ENCODE measurements around the gene DXO.
"Not testable (repeated sequence)": the region's sequence is repeated elsewhere in the genome, so short reads cannot be mapped to it uniquely, and the experiment has no call there.

The DXO gene

DNA sequence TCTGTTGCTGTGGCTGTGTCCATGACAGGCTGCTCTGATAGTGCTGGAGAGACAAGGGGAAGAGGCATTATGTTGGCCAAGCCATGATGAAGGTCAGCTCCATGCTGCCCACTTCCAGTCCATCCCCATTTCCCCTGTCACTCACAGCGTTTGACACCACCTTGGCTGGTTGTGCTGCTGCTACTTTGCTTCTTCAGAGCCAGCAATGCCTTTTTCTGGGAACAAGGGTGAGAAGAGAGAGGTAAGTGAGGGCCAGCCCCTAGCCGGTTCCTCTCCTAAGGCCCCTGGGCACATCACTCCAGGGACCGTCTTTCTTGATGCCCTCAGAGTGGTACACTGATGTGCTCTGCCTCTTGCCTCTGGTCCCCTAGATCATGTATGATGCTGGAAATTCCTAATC, 15.1 kb downstream of the DXO start:
- no peak for DNase-seq

DNA sequence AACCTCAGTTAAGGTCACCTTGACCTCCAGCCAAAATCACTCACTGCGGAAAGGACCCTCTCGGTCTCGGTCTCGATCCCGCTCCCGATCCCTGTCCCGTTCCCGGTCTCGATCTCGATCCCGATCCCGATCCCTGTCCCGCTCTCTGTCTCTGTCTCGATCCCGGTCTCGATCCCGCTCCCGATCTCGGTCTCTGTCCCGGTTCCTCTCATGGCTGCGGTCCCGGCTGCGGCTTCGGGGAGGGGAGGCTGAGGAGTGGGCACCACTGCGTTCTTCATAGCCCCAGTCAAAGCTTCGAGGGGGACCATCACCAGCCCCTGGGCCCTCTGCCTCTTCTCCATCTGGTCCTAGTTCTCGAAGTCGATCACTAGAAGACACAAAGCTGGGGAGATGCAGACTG, 17.4 kb downstream of the DXO start:
- no peak for DNase-seq

DNA sequence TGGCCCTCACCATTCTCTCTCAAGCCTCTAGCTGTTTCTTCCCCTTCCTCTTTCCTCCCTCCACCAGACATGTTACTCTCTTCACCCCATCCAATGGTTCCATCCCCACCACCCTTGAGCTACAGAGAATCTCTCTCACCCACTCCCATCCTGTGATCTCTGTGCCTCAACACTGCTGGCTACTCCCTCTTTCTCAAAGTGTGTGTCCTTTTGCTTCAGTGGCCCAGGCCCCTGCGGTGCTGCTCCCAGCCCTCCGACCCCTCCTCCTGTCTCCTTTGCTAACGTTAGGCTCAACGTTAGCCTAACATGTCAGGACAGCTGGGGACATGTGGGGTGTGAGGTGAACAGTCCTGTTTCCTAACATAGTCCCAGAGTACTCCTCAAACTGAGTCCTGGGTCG, 19.0 kb downstream of the DXO start:
- DNase-seq: no peak

DNA sequence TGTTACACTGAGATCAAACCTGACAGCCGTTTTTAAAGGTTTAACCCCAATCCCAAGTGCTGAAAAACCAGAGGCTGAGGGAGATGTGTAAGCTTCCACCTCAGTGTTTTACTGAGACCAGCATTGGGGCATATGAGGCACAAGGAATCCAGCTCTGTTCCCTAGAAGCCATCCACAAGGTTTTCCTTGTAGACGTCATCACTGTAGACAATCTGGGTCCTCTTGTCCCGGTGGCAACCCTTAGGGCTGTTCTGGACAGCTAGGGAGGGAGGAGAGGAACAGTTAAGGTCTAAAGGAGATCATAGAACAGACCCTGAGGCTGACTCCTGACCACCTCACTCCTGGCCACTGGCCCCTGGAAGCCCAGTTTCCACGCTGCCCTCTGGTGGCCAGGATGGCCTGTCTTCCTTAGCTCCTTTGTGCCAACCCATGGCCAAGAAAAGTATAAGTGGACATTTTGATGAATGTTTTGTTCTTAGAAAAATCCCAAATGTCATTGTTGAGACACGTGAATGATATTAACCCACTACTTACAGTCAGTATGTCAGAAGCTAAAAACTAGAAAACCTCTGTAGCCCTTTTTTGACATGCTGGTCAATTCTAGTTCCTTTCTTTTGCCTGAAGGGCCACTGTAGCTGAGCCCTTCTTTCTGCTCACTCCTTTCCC, 19.7 kb downstream of the DXO start:
- peak; percentile 67 to 91 for DNase-seq

DNA sequence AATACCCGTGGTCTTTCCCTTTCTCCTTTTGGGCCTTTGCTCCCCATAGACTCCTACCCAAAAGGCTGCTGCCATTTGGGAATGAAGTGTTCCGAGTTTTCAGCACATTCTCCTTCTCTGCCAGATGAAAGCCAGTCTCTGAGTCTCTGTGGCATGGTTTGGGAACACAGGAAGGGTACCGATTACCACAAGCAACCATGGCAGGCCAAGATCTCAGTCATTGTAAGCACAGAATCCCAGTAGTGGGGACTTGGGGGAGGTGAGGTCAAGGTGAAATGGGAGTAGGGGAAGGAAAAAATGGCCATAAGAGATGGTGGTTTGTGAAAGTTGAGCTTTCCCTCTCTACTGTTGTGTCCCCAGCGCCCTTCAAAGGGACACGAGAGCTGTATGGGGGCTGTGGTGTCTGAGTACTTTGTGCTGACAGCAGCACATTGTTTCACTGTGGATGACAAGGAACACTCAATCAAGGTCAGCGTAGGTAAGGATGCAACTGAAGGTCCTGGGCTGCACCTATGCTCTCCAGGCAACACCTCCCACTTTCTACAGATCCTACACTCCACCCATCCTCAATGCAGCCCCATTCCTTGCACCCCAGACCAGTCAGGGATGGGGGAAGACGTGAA, 21.9 kb downstream of the DXO start:
- DNase-seq: no peak

DNA sequence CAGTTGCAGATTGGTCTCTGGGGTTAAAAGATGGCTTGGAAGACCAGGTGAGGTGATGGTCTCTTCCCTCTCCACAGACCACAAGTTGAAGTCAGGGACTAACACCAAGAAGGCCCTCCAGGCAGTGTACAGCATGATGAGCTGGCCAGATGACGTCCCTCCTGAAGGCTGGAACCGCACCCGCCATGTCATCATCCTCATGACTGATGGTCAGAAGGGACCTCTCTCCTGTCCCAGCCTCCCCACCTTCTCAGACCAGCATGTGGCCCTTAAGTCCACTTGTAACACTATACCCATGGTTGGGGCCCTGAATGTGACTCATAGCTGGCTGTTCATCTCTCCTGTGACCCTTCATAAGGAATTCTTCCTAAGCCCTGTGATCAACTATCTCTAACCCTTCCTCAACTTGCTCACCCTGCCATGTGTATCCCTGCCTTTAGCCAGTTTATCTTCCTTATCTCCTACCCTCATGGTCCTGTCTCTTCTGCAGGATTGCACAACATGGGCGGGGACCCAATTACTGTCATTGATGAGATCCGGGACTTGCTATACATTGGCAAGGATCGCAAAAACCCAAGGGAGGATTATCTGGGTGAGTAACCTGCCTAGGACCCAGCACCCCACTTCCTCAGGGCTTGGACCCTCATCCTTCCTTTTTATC, 23.1 kb downstream of the DXO start:
- DNase-seq: peak; percentile 57 to 58

DNA sequence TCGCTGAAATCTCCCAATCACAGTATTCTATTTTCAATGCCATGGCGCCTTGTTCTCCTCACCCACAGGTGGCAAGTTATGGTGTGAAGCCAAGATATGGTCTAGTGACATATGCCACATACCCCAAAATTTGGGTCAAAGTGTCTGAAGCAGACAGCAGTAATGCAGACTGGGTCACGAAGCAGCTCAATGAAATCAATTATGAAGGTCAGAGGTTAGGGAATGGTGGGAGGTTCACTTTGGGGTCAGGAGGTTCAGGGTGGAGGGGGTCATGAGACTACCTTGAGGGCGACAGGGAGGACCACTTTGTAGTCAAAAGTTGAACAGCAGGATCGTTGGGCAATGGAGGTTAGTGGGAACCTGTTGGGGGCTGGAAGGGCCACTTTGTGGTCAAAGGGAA, 23.6 kb downstream of the DXO start:
- no peak for DNase-seq

DNA sequence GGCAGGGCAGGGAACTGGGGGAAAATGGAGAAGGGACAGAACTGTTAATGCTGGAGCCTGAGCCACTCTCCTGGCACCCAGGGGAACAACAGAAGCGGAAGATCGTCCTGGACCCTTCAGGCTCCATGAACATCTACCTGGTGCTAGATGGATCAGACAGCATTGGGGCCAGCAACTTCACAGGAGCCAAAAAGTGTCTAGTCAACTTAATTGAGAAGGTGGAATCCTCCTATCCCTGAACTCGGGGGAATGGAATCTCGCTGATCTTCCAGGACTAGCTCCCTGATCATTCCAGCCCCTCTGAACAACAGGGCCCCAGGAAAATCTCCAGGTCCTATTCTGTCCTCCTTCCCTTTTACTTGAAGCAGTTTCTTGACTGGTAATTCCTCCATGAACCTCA, 24.1 kb downstream of the DXO start:
- DNase-seq: no peak

DNA sequence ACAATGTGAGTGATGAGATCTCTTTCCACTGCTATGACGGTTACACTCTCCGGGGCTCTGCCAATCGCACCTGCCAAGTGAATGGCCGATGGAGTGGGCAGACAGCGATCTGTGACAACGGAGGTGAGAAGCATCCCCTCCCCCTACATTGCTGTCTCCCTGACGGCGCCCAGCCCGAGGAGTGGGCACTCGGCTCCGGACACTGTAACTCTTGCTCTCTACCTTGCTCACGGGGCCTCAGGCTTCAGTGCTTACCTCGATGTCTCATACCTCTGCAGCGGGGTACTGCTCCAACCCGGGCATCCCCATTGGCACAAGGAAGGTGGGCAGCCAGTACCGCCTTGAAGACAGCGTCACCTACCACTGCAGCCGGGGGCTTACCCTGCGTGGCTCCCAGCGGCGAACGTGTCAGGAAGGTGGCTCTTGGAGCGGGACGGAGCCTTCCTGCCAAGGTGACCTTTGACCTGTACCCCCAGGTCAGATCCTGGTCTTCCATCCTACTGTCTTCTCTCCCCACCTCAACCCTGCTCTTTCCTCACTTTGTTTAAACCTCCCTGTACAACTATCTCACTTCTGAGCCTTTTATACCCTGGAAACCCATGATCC, 24.8 kb downstream of the DXO start:
- no peak for DNase-seq

DNA sequence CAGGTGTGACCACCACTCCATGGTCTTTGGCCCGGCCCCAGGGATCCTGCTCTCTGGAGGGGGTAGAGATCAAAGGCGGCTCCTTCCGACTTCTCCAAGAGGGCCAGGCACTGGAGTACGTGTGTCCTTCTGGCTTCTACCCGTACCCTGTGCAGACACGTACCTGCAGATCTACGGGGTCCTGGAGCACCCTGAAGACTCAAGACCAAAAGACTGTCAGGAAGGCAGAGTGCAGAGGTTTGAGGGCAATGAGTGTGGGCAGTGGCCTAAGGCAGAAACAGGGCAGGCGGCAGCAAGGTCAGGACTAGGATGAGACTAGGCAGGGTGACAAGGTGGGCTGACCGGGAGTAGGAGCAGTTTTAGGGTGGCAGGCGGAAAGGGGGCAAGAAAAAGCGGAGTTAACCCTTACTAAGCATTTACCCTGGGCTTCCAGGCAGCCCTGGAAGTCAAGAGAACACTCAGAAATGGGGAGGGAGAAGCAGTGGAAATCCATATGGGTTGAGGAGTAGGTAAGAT, 25.5 kb downstream of the DXO start:
- DNase-seq: no peak

DNA sequence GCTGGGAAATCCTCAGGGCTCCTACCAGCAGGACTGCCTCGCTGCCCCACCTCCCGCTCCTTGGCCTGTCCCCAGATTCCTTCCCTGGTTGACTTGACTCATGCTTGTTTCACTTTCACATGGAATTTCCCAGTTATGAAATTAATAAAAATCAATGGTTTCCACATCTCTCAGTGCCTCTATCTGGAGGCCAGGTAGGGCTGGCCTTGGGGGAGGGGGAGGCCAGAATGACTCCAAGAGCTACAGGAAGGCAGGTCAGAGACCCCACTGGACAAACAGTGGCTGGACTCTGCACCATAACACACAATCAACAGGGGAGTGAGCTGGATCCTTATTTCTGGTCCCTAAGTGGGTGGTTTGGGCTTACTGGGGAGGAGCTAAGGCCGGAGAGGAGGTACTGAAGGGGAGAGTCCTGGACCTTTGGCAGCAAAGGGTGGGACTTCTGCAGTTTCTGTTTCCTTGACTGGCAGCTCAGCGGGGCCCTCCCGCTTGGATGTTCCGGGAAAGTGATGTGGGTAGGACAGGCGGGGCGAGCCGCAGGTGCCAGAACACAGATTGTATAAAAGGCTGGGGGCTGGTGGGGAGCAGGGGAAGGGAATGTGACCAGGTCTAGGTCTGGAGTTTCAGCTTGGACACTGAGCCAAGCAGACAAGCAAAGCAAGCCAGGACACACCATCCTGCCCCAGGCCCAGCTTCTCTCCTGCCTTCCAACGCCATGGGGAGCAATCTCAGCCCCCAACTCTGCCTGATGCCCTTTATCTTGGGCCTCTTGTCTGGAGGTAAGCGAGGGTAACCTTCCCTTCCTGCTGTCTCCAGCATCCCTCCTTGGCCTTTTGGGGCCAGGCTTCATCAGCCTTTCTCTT, 26.2 kb downstream of the DXO start, which contains the start of gene CFB:
Gene CFB, plus strand, starts transcription at position 589 of the 863 bp plus-strand sequence. Its CDS starts 127 bp downstream, at position 716.
- peak; percentile 88 to 90 for DNase-seq

DNA sequence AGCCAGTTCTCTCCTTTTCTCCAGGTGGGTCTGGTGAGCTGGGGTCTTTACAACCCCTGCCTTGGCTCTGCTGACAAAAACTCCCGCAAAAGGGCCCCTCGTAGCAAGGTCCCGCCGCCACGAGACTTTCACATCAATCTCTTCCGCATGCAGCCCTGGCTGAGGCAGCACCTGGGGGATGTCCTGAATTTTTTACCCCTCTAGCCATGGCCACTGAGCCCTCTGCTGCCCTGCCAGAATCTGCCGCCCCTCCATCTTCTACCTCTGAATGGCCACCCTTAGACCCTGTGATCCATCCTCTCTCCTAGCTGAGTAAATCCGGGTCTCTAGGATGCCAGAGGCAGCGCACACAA, 26.8 kb downstream of the DXO start:
- no peak for DNase-seq

DNA sequence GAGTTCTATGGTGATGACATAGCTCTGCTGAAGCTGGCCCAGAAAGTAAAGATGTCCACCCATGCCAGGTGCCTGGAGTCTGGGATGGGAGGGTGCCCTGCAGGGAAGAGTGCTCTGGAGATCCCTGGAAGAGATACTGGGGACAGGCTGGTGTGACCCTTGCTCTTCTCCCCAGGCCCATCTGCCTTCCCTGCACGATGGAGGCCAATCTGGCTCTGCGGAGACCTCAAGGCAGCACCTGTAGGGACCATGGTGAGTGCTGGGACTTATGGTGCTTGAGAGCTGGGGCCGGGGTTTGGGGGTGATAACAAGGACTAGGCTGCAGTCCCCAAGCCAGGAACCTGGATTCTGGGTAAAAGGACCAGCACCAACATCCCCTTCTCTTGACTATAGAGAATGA, 28.2 kb downstream of the DXO start:
- DNase-seq: no peak

DNA sequence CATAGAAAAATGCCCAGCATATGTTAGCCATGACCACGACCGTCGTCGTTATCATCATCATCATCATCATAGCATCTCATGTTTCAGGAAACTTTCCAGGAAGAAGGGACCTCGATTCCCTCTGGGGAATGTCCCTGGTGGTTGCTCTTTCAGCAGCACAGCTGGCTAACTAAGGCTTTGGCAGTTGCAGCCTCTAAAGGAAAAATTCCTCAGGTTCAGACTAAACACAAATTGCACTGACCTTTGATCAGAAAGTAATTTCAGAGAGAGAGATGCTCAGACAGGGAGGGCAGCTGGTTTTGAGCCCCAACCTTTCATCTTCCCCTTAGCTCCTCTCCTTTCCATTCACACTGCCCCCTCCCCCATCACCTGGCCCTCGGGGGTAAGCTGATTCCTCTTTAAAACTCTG, 31.7 kb downstream of the DXO start:
- DNase-seq: peak in 1 of 2 donors; percentile 13

DNA sequence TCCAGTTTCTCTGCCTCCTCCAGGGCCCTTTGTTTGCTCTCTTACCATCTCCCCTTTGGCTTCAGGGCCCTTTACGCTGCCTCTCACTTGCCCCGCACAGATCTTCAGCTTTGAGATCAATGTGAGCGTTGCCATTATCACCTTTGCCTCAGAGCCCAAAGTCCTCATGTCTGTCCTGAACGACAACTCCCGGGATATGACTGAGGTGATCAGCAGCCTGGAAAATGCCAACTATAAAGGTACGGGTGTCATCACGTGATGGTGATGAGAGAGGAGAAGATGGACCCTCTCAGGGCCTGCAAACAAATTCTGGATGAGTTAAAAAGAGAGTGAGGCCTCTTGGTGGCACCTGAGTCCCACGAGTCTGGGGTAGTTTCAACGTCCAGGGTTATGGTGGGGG, 36.1 kb downstream of the DXO start:
- no peak for DNase-seq

DNA sequence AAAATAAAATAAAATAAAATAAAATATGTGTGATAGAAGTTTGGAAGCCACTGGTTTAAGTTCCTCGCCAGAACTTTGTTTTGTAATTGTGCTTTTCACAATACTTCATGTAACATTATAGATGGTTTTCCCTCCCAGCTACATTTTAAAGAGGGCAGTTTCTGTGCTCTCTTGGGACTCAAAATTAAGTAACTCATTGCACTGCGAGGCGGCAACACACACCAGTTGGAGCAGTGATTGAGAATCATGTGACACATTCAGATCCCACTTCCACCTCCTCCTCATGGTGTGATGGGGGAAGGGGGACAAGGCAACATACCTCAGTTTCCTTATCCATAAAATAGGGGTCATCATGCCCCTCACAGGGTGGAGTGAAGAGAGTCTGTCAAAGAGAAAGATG, 36.9 kb downstream of the DXO start:
- DNase-seq: peak; percentile 31 to 56

DNA sequence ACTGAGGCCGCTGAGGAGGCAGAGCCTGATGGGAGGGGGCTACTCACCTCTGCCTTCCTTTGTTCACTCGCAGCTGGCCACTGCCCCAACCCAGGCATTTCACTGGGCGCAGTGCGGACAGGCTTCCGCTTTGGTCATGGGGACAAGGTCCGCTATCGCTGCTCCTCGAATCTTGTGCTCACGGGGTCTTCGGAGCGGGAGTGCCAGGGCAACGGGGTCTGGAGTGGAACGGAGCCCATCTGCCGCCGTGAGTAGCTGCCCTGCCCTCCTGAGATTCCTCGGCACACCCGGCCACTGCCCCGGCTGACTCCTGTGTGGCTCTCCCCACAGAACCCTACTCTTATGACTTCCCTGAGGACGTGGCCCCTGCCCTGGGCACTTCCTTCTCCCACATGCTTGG, 38.4 kb downstream of the DXO start:
- no peak for DNase-seq

DNA sequence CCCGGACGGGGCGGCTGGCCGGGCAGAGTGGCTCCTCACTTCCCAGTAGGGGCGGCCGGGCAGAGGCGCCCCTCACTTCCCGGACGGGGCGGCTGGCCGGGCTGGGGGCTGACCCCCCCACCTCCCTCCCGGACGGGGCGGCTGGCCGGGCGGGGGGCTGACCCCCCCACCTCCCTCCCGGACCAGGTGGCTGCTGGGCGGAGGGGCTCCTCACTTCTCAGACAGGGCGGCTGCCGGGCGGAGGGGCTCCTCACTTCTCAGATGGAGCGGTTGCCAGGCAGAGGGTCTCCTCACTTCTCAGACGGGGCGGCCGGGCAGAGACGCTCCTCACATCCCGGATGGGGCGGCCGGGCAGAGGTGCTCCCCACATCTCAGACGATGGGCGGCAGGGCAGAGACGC, 39.8 kb downstream of the DXO start:
- DNase-seq: not testable (repeated sequence)

DNA sequence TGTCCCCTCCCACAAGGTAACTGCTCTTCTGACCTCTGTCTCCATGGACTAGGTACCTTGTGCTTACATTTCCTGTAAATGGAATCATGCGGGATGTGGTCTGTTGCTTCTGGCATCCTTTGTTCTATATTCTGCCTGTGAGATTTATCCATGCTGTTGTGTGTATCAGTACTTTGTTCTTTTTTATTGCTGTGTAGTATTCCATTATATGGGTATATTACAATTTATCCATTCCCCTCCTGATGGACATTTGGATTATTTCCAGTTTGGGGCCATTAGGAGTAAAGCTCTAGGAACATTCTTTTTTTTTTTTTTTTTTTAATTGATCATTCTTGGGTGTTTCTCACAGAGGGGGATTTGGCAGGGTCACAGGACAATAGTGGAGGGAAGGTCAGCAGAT, 41.0 kb downstream of the DXO start:
- no peak for DNase-seq

DNA sequence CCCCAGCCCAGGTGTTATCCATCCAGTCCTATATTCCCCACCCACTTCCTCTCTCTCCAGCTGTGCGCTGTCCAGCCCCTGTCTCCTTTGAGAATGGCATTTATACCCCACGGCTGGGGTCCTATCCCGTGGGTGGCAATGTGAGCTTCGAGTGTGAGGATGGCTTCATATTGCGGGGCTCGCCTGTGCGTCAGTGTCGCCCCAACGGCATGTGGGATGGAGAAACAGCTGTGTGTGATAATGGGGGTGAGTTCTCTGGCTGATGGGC, 43.3 kb downstream of the DXO start:
- no peak for DNase-seq

DNA sequence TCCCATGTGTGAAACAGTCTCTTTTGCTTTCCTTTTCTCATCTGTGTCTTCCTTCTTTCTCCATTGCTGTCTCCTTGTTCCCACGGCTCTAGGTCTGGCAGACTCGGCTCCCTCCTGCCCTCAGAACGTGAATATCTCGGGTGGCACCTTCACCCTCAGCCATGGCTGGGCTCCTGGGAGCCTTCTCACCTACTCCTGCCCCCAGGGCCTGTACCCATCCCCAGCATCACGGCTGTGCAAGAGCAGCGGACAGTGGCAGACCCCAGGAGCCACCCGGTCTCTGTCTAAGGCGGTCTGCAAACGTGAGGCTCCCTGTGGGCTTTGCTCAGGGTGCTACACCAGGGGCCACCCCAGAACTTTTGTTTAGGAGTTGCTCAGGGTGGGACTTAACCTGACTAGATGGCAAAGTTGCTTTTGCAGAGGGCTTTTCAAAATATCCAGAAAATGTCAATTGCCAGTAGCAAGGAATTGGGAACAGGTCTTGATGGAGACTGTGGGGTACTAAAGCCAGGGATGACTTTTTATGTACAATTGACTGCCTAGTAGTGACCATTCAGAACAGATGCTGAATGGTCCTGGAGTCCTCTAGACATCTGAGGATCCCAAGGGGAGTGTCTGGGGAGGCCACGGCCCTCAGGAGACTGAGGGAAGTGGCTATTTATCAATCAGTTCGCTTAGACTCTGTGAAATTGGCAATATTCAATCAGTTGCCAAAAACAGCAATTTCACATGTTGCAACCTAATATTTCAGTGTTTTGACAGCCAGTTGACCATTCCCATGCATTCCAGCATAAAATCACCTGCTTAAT, 43.9 kb downstream of the DXO start:
- no peak for DNase-seq

DNA sequence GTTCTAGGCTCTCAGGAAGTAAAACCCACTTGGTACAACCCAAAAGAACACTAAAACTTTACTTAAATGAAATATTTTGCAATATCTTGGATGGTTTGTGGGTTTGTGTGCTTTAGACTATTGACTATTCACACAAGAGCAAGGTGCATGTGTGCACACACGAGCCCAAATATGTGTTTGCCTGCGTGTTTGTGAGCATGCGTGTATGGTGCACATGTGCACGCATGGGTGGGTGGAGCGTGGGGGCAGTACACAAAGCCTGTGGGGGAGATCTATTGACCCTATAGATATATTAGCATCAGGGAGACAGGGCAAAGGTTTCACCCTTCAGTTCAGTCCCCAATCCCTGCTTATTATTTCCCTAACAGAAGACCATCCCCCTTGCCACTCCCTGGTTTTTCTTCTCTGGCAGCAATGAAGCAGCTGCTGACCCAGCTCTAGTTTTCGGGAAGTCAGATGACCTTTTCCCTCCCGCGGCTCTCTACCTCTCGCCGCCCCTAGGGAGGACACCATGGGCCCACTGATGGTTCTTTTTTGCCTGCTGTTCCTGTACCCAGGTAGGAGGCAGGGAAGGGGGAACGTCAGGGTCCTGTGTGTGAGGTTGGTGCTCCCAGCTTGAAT, 44.6 kb downstream of the DXO start, which contains the start of gene C2:
Gene C2, plus strand, starts transcription at position 476 of the 621 bp plus-strand sequence. Its CDS starts 36 bp downstream, at position 512.
- no peak for DNase-seq

All from inflammatory macrophage treated with lipopolysaccharide for 1 hour (primary cell).